IMR-90 (cell line): Measurements from ENCODE around the gene DDN. TPM values are rescaled to one million over a fixed set of nuclear protein-coding genes. Genes with fewer than 3 reads are reported as not detected.
A peak's percentile ranks its signal among the peaks of the same experiment; 100 is the strongest.

Experiments
- ATAC-seq: fragments of 200-7000 bp; cut with Tn5 transposase; 2 replicates; pipeline ENCODE4 v1.9.1; 2020; ENCODE audit warnings: low read depth, mild to moderate bottlenecking, moderate library complexity
- BruUV-seq: library from RNA; stranded (reverse); fragments of 400-500 nt; replicated peaks from 2 replicates; lab custom pipeline; 2021; lab: Mats Ljungman, UMichigan
- CTCF ChIA-PET: fragments of 300-600 bp; formaldehyde crosslinking; extraction: SDS; loops from one replicate; lab custom pipeline; 2021; ENCODE audit warnings: antibody characterized with exemption; lab: Yijun Ruan, JAX
- POLR2A ChIA-PET: fragments of 300-600 bp; sonication (Branson Sonifier 250); formaldehyde crosslinking; loops from one replicate; lab custom pipeline; 2022; ENCODE audit warnings: antibody characterized with exemption; ENCODE audit not compliant: unreplicated experiment; lab: Charles Lee
- DNase-seq: peaks from one replicate; pipeline ENCODE4 v3.0.0; 2013
- H2AFZ ChIP-seq: replicated peaks from 2 replicates; pipeline ENCODE3; 2013; ENCODE audit warnings: low read length, mild to moderate bottlenecking; ENCODE audit not compliant: poor library complexity
- H2AK5ac ChIP-seq: 2 replicates; pipeline ENCODE4 v1.6.1; 2013; ENCODE audit warnings: low read depth, low read length, inconsistent platforms
- H2AK9ac ChIP-seq: replicated peaks from 2 replicates; pipeline ENCODE3; 2013; ENCODE audit warnings: mild to moderate bottlenecking, low read depth, low read length, moderate library complexity; ENCODE audit not compliant: poor library complexity
- H2BK120ac ChIP-seq: 2 replicates; pipeline ENCODE4 v1.6.1; 2013; ENCODE audit warnings: low read depth, low read length, inconsistent platforms
- H2BK15ac ChIP-seq: 3 replicates; pipeline ENCODE4 v1.6.1; 2013; ENCODE audit warnings: low read depth, low read length, inconsistent platforms
- H2BK20ac ChIP-seq: 2 replicates; pipeline ENCODE4 v1.6.1; 2013; ENCODE audit warnings: low read depth, mild to moderate bottlenecking, inconsistent platforms, low read length, moderate library complexity
- H2BK5ac ChIP-seq: 2 replicates; pipeline ENCODE4 v1.6.1; 2013; ENCODE audit warnings: mild to moderate bottlenecking, low read depth, low read length, inconsistent platforms; ENCODE audit not compliant: poor library complexity, severe bottlenecking
- H3K14ac ChIP-seq: replicated peaks from 2 replicates; pipeline ENCODE4 v1.6.1; 2013; ENCODE audit warnings: low read depth, low read length, inconsistent platforms
- H3K18ac ChIP-seq: 2 replicates; pipeline ENCODE4 v1.6.1; 2013; ENCODE audit warnings: low read depth, low read length, control low read depth
- H3K23ac ChIP-seq: 2 replicates; pipeline ENCODE4 v1.6.1; 2013; ENCODE audit warnings: low read depth, low read length, inconsistent platforms
- H3K27ac ChIP-seq: 2 replicates; pipeline ENCODE4 v1.5.1; 2013; ENCODE audit warnings: mild to moderate bottlenecking, control low read depth, low read length; ENCODE audit not compliant: insufficient read depth
- H3K27me3 ChIP-seq: 2 replicates; pipeline ENCODE4 v1.6.1; 2013; ENCODE audit warnings: low read length; ENCODE audit not compliant: control insufficient read depth, insufficient read depth
- H3K36me3 ChIP-seq: 2 replicates; pipeline ENCODE4 v1.6.1; 2013; ENCODE audit warnings: low read length, mixed read lengths; ENCODE audit not compliant: control insufficient read depth, insufficient read depth
- H3K4ac ChIP-seq: 2 replicates; pipeline ENCODE4 v1.6.1; 2013; ENCODE audit warnings: low read depth, low read length, inconsistent platforms
- H3K4me1 ChIP-seq: 2 replicates; pipeline ENCODE4 v1.6.1; 2013; ENCODE audit warnings: low read length, mixed read lengths; ENCODE audit not compliant: control insufficient read depth, insufficient read depth
- H3K4me2 ChIP-seq: 2 replicates; pipeline ENCODE4 v1.6.1; 2013; ENCODE audit warnings: low read depth, mild to moderate bottlenecking, control low read depth, low read length, moderate library complexity
- H3K4me3 ChIP-seq: 2 replicates; pipeline ENCODE4 v1.5.1; 2013; ENCODE audit warnings: low read depth, mild to moderate bottlenecking, control low read depth, low read length, moderate library complexity; ENCODE audit not compliant: insufficient read depth
- H3K56ac ChIP-seq: 2 replicates; pipeline ENCODE4 v1.6.1; 2013; ENCODE audit warnings: low read length, inconsistent platforms; ENCODE audit not compliant: insufficient read depth; ENCODE audit errors: extremely low read depth
- H3K79me1 ChIP-seq, 2 experiments: 2 replicates each; pipeline ENCODE4 v1.6.1; 2013; ENCODE audit warnings: low read length in 2 of 2, inconsistent platforms in 1 of 2, low read depth in 1 of 2
- H3K9ac ChIP-seq: 2 replicates; pipeline ENCODE4 v1.6.1; 2013; ENCODE audit warnings: low read depth, low read length, control low read depth
- H3K9me1 ChIP-seq: 2 replicates; pipeline ENCODE4 v1.6.1; 2013; ENCODE audit warnings: low read length, inconsistent platforms; ENCODE audit not compliant: insufficient read depth
- H3K9me3 ChIP-seq: 2 replicates; pipeline ENCODE4 v1.6.1; 2013; ENCODE audit warnings: low read length; ENCODE audit not compliant: control insufficient read depth, insufficient read depth
- H4K20me1 ChIP-seq: 2 replicates; pipeline ENCODE4 v1.6.1; 2013; ENCODE audit warnings: low read length, inconsistent platforms; ENCODE audit not compliant: insufficient read depth
- H4K5ac ChIP-seq: 2 replicates; pipeline ENCODE4 v1.6.1; 2013; ENCODE audit warnings: mild to moderate bottlenecking, low read depth, low read length, control low read depth
- H4K8ac ChIP-seq, 2 experiments: 2 replicates each; pipeline ENCODE4 v1.6.1; 2013; ENCODE audit warnings: low read depth in 2 of 2, low read length in 2 of 2, control low read depth in 1 of 2, inconsistent platforms in 1 of 2
- H4K91ac ChIP-seq: 2 replicates; pipeline ENCODE4 v1.6.1; 2013; ENCODE audit warnings: low read depth, low read length, inconsistent platforms; ENCODE audit not compliant: insufficient read depth
- BHLHE40 ChIP-seq: fragments of 150-350 bp; IDR thresholded peaks from 2 replicates; pipeline ENCODE4 v1.6.1; 2016; ENCODE audit warnings: mild to moderate bottlenecking, low read depth, low read length
- CEBPB ChIP-seq: IDR thresholded peaks from 2 replicates; pipeline ENCODE4 v1.6.1; 2012; ENCODE audit warnings: low read depth, low read length, improper control_type of control experiment
- CHD1 ChIP-seq: IDR thresholded peaks from 2 replicates; pipeline ENCODE4 v1.6.1; 2012; ENCODE audit warnings: low read depth, low read length, improper control_type of control experiment
- CTCF ChIP-seq: conservative IDR thresholded peaks from 2 replicates; pipeline ENCODE4 v1.5.1; 2012; ENCODE audit warnings: mild to moderate bottlenecking, low read depth, low read length, improper control_type of control experiment
- ELK1 ChIP-seq: fragments of 150-350 bp; IDR thresholded peaks from 2 replicates; pipeline ENCODE4 v1.6.1; 2016; ENCODE audit warnings: low read depth, mild to moderate bottlenecking, low read length, moderate library complexity, borderline replicate concordance
- FOS ChIP-seq: fragments of 150-350 bp; IDR thresholded peaks from 2 replicates; pipeline ENCODE4 v1.6.1; 2016; ENCODE audit warnings: low read depth, low read length
- MAFK ChIP-seq: IDR thresholded peaks from 2 replicates; pipeline ENCODE4 v1.6.1; 2012; ENCODE audit warnings: low read depth, low read length, improper control_type of control experiment
- MAZ ChIP-seq: IDR thresholded peaks from 2 replicates; pipeline ENCODE4 v1.6.1; 2012; ENCODE audit warnings: low read depth, mild to moderate bottlenecking, low read length, improper control_type of control experiment, moderate library complexity, borderline replicate concordance
- MXI1 ChIP-seq: IDR thresholded peaks from 2 replicates; pipeline ENCODE4 v1.6.1; 2012; ENCODE audit warnings: low read depth, mild to moderate bottlenecking, low read length, moderate library complexity, borderline replicate concordance
- NFE2L2 ChIP-seq: fragments of 150-350 bp; IDR thresholded peaks from 2 replicates; pipeline ENCODE4 v1.6.1; 2016; ENCODE audit warnings: low read depth, mild to moderate bottlenecking, low read length
- POLR2A ChIP-seq: IDR thresholded peaks from 2 replicates; pipeline ENCODE4 v1.6.1; 2012; ENCODE audit warnings: mild to moderate bottlenecking, low read depth, low read length
- RAD21 ChIP-seq: IDR thresholded peaks from 2 replicates; pipeline ENCODE4 v1.6.1; 2012; ENCODE audit warnings: low read length, improper control_type of control experiment
- RCOR1 ChIP-seq: IDR thresholded peaks from 2 replicates; pipeline ENCODE4 v1.6.1; 2012; ENCODE audit warnings: mild to moderate bottlenecking, low read length, improper control_type of control experiment; ENCODE audit not compliant: insufficient replicate concordance
- RFX5 ChIP-seq: IDR thresholded peaks from 2 replicates; pipeline ENCODE4 v1.8.0; 2012; ENCODE audit warnings: low read depth, mild to moderate bottlenecking, low read length, moderate library complexity
- SMC3 ChIP-seq: fragments of 150-350 bp; IDR thresholded peaks from 2 replicates; pipeline ENCODE4 v1.6.1; 2016; ENCODE audit warnings: low read depth, mild to moderate bottlenecking, antibody characterized with exemption, low read length, moderate library complexity
- USF2 ChIP-seq: fragments of 150-350 bp; IDR thresholded peaks from 2 replicates; pipeline ENCODE4 v1.6.1; 2017; ENCODE audit warnings: mild to moderate bottlenecking, antibody characterized with exemption, low read length, low read depth
- WGBS, 2 experiments: methylation state at CpG; one replicate each; pipeline versions ENCODE4 v1.1.5 to v1.1.7; 2013; ENCODE audit warnings: missing lambda C conversion rate in 2 of 2; ENCODE audit not compliant: insufficient read length in 1 of 2; ENCODE audit errors: extremely low coverage in 2 of 2; 5-methylcytosine and 5-hydroxymethylcytosine counted together
- dilution Hi-C: fragments of 300-500 bp; cut with HindIII; formaldehyde crosslinking; loops from one replicate; pipeline ENCODE4 v1.14.3; 2018; ENCODE audit warnings: low sequenced_read_pairs; ENCODE audit not compliant: unreplicated experiment
- in situ Hi-C: fragments of 300-500 bp; cut with MboI; formaldehyde crosslinking; loops from 3 replicates; pipeline ENCODE4 v1.14.3; 2019; ENCODE audit warnings: low sequenced_read_pairs, inconsistent platforms, mixed read lengths
- intact Hi-C: fragments of 100-400 bp; cut with micrococcal nuclease; formaldehyde crosslinking; loops from 2 replicates; pipeline ENCODE4 v1.10.0; 2022
- polyA plus RNA-seq, 3 experiments: library from polyadenylated mRNA; depleted of rRNA; stranded (reverse); fragments of >200 nt; gene quantifications; 2 replicates each; pipeline ENCODE4 v1.2.3, GENCODE V29; 2012; ENCODE audit warnings: low replicate concordance in 1 of 3
- total RNA-seq: library from RNA; depleted of rRNA; stranded (reverse); fragments of >200 nt; gene quantifications from 2 replicates; pipeline ENCODE4 v1.2.3, GENCODE V29; 2012

The DDN gene
- total and polyA plus RNA-seq, 2 of the 4 experiments (the other 2 are of a cell fraction), result 0.18 to 0.21 TPM

GRCh38 chr12:49038291-49038955 lies 39.2 kb upstream of the DDN start:
- Histone ChIP-seq H3K79me1 (peaks cover 24 to 40% of the 10 kb centered on the region in 2 experiments), H4K5ac (no peak overlapping the region), H4K20me1 (peaks cover 7% of the 10 kb centered on the region; the same call in 1 of the 2 replicates), H2BK20ac (no peak overlapping the region), H2BK120ac (no peak overlapping the region), H3K27me3 (no peaks in the 10 kb centered on the region), H2BK15ac (no peak overlapping the region), H3K4ac (no peak overlapping the region), H3K56ac (no peak overlapping the region), H3K9ac (no peak overlapping the region), H3K9me1 (no peaks in the 10 kb centered on the region), H2AFZ (no peak overlapping the region), H3K4me1 (no peaks in the 10 kb centered on the region), H2AK5ac (no peak overlapping the region), H3K23ac (no peak overlapping the region), H3K36me3 (peaks cover 87% of the 10 kb centered on the region), H3K14ac (no peak overlapping the region), H3K9me3 (no peaks in the 10 kb centered on the region), H2BK5ac (no peak overlapping the region), H3K18ac (no peak overlapping the region), H2AK9ac (peak overlapping the region; percentile 75), H3K4me2 (no peak overlapping the region), H3K4me3 (no peak overlapping the region), H3K27ac (no peak overlapping the region), H4K91ac (no peak overlapping the region), H4K8ac (no peak overlapping the region)
- in situ Hi-C loops (no loop called here), intact Hi-C loops (no loop called here), dilution Hi-C loops (no loop called here)
- ChIA-PET POLR2A (no interaction called here), CTCF (no interaction called here)
- no TSS peak for BruUV-seq
- TF ChIP-seq BHLHE40 (no peak), NFE2L2 (no peak), MAZ (no peak), RAD21 (no peak), SMC3 (no peak), RCOR1 (no peak), MXI1 (no peak), CEBPB (no peak), CHD1 (no peak), POLR2A (no peak), USF2 (no peak), CTCF (no peak), RFX5 (no peak), MAFK (no peak), ELK1 (no peak), FOS (no peak)
- DNase-seq (no peak), ATAC-seq (no peak)
- 97% methylated on average over 7 of the region's 20 CpGs; no CpG with 5 or more reads in 1 of the 2 experiments for WGBS, 2 experiments
